Mesodermal cell (in vitro differentiated cells): Measurements from ENCODE around the gene ZBTB49.
A peak's percentile ranks its signal among the peaks of the same experiment; 100 is the strongest.

Experiments
- H3K27ac ChIP-seq: 2 replicates; pipeline ENCODE4 v1.7.0; 2013; ENCODE audit warnings: mild to moderate bottlenecking, low read depth, low read length, moderate library complexity; ENCODE audit not compliant: severe bottlenecking
- H3K36me3 ChIP-seq: 2 replicates; pipeline ENCODE4 v1.7.1; 2013; ENCODE audit warnings: mild to moderate bottlenecking, low read length, moderate library complexity; ENCODE audit not compliant: control insufficient read depth, insufficient read depth
- H3K4me1 ChIP-seq: one replicate; pipeline ENCODE4 v1.7.1; 2013; ENCODE audit warnings: mild to moderate bottlenecking, low read length; ENCODE audit not compliant: insufficient read depth, control insufficient read depth, poor library complexity, severe bottlenecking
- H3K4me3 ChIP-seq: 2 replicates; pipeline ENCODE4 v1.7.0; 2013; ENCODE audit warnings: low read length, control low read depth, mild to moderate bottlenecking; ENCODE audit not compliant: insufficient read depth, poor library complexity, severe bottlenecking; ENCODE audit errors: extremely low read depth
- H3K9me3 ChIP-seq: 2 replicates; pipeline ENCODE4 v1.7.1; 2013; ENCODE audit warnings: mild to moderate bottlenecking, low read length, moderate library complexity; ENCODE audit not compliant: control insufficient read depth
- WGBS, 2 experiments: methylation state at CpG; one replicate each; pipeline ENCODE4 v1.1.5; 2013; ENCODE audit warnings: missing lambda C conversion rate in 2 of 2; ENCODE audit not compliant: insufficient coverage in 2 of 2; 5-methylcytosine and 5-hydroxymethylcytosine counted together

Gene ZBTB49

DNA sequence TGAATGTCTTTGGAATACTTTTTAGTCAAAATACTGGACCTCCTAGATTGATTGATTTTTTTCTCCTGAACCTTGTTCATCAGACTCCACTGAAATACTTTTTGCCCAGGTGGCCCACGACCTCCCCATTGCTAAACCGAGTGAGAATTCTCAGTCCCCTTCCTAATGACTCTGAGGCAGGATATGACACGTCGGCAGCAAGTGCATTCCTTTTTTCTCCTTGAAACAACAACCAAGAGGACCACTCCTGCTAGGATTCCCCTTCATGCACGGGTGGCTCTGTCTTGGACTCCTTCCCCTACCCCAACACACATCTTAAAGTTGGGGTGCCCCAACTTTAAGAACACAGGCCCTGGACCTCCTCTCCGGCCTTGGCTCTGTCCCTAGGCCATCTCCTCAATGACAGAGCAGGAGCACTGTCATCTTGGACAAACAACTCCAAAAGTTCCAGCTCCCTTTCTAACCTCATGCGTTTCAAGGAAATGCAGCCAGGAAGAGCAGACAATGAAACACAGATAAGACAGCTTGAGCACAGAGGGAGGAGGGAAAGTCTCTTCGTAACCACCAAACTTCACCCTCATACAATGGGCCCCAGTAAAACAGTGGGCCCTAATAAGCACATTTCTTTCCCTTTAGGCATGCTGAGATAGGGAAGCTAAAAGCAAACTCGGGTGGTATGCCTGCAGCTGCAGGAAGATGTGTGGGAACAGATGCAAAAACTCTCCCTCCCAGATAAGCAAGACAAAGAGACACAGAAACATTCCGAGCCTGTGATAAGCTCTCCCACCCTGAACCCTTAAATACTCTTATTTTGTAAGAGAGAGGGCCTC is 33.9 kb downstream of the ZBTB49 start:
- peaks cover 27% of the 10 kb centered on the region for H3K36me3 ChIP-seq
- no peak overlapping the region for H3K4me3 ChIP-seq
- H3K27ac ChIP-seq, result peak overlapping the region; percentile 97
- H3K4me1 ChIP-seq, result peaks cover 20% of the 10 kb centered on the region
- WGBS, 2 experiments, result 60 to 70% methylated on average over 6 to 8 of the region's 10 CpGs
- no peaks in the 10 kb centered on the region for H3K9me3 ChIP-seq

DNA sequence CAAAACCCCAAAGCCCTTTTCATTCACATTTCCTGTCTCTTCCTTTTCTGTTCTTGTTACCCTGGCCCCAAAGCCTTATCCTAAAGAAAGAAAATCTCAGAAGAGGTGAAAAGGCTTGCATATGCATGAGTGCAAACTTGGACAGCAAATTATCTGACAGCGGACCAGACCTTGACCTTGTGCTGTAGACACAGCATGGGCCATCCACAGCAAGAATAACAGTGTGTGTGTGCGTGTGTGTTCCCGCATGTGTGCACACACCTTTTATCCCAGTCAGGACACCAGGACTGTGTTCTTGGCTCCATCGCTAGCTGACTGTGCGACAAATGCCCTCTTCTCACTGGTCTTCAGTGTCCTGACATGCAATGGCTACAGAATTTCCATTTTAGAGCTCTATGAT is 35.3 kb downstream of the ZBTB49 start:
- H3K27ac ChIP-seq, result peak overlapping the region; percentile 97
- H3K9me3 ChIP-seq, result no peaks in the 10 kb centered on the region
- no peak overlapping the region for H3K4me3 ChIP-seq
- peaks cover 20% of the 10 kb centered on the region for H3K4me1 ChIP-seq
- WGBS, 2 experiments, result 89 to 94% methylated on average over 5 of the region's 5 CpGs
- H3K36me3 ChIP-seq, result peaks cover 23% of the 10 kb centered on the region

- Histone ChIP-seq H3K27ac (no peak overlapping the region), H3K36me3 (peaks cover 15% of the 10 kb centered on the region), H3K9me3 (no peaks in the 10 kb centered on the region), H3K4me3 (no peak overlapping the region), H3K4me1 (peaks cover 20% of the 10 kb centered on the region)
- WGBS, 2 experiments, result 93 to 100% methylated on average over 2 to 4 of the region's 4 CpGs
Observed at GRCh38 chr4:4326166-4326565, 36.1 kb downstream of the ZBTB49 start.

- peaks cover 20% of the 10 kb centered on the region for H3K4me1 ChIP-seq
- no peak overlapping the region for H3K27ac ChIP-seq
- peaks cover 2% of the 10 kb centered on the region for H3K36me3 ChIP-seq
- WGBS, 2 experiments, result 25 to 45% methylated on average over 14 to 16 of the region's 22 CpGs
- no peaks in the 10 kb centered on the region for H3K9me3 ChIP-seq
- no peak overlapping the region for H3K4me3 ChIP-seq
Observed at GRCh38 chr4:4327652-4328121, 37.6 kb downstream of the ZBTB49 start.

GRCh38 chr4:4328206-4328605 is 38.2 kb downstream of the ZBTB49 start:
- Histone ChIP-seq H3K9me3 (no peaks in the 10 kb centered on the region), H3K36me3 (no peaks in the 10 kb centered on the region), H3K4me3 (no peak overlapping the region), H3K4me1 (peaks cover 20% of the 10 kb centered on the region), H3K27ac (no peak overlapping the region)
- WGBS, 2 experiments, result 100% methylated on average over 1 of the region's 1 CpG; no CpG with 5 or more reads in 1 of the 2 experiments

- 80 to 86% methylated on average over 1 of the region's 4 CpGs for WGBS, 2 experiments
- no peaks in the 10 kb centered on the region for H3K9me3 ChIP-seq
- no peaks in the 10 kb centered on the region for H3K36me3 ChIP-seq
- H3K4me3 ChIP-seq, result no peak overlapping the region
- no peak overlapping the region for H3K27ac ChIP-seq
- peaks cover 14% of the 10 kb centered on the region for H3K4me1 ChIP-seq
Observed at GRCh38 chr4:4328840-4329239, 38.8 kb downstream of the ZBTB49 start.

DNA sequence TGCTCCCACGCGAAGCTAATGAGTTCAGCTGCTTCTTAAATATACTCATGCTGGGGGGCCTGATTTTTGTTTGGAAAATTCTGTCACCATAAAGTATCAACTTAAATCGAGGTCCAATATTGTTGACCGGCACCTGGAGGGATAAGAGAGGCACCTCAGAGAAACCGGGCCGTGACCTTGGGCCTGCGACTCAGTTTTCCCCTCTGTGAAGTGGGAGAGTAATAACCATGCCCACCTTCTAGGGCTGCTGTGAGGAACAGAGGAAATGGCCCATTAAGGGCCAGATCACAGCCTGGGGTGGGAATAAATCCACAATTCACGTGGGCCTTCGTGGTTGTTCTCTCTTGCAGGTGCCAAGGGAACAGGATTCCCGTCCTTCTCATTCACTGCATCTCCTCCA is 39.4 kb downstream of the ZBTB49 start:
- H3K9me3 ChIP-seq, result no peaks in the 10 kb centered on the region

DNA sequence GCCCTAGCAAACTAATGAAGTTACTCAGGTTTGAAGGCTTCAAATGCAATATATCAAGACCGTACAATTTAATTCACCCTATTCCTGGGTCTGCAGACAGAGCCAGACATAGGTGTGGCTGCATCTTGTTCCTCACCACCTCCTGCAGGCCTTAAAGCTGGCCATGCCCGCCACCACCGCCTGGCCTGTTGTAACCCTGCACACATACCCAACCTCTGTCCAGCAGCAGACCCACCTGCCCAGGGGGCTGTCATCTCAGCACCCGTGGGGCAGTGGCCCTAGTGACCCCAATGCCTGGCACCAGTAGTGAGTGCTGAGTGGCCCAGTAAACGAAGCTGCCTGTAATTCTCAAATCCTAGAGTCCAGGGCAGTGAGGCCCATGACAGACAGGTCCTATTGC is 40.7 kb downstream of the ZBTB49 start:
- no peaks in the 10 kb centered on the region for H3K9me3 ChIP-seq
- WGBS, 2 experiments, result 87 to 94% methylated on average over 3 to 4 of the region's 5 CpGs
- no peaks in the 10 kb centered on the region for H3K36me3 ChIP-seq
- peaks cover 4% of the 10 kb centered on the region for H3K4me1 ChIP-seq
- H3K27ac ChIP-seq, result no peak overlapping the region
- no peak overlapping the region for H3K4me3 ChIP-seq

More for the DNA sequence above, 39.4 kb downstream of the ZBTB49 start:
- Histone ChIP-seq H3K36me3 (no peaks in the 10 kb centered on the region), H3K4me1 (peaks cover 8% of the 10 kb centered on the region), H3K27ac (no peak overlapping the region), H3K4me3 (no peak overlapping the region)
- WGBS, 2 experiments, result 98 to 100% methylated on average over 6 of the region's 10 CpGs

GRCh38 chr4:4332529-4332928 is 42.5 kb downstream of the ZBTB49 start:
- Histone ChIP-seq H3K4me3 (no peak overlapping the region), H3K9me3 (no peaks in the 10 kb centered on the region), H3K36me3 (no peaks in the 10 kb centered on the region), H3K27ac (no peak overlapping the region), H3K4me1 (peaks cover 3% of the 10 kb centered on the region)
- 90 to 100% methylated on average over 2 to 3 of the region's 3 CpGs for WGBS, 2 experiments

DNA sequence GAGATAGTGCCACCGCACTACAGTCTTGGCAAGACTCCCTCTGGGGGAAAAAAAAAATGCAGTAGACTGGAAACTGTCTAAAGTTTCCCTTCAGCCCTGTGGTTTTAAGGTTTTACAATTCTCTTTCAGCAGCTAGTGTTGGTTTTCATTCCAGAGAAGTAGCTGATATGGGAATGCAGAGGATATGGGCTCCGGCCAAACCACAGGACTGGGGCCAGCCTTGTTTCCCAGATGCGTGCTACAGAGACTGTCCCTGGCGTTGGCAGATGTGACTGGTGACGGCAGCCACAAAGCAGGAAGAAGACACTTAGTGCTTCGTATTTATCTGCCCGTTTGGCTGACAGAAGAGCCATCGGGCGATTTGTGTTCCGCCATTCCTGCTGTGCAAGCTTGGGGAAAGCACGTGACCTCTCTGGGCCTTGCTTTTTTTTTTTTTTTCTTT is 43.2 kb downstream of the ZBTB49 start:
- no peak overlapping the region for H3K27ac ChIP-seq
- H3K4me3 ChIP-seq, result no peak overlapping the region
- H3K4me1 ChIP-seq, result no peaks in the 10 kb centered on the region
- no peaks in the 10 kb centered on the region for H3K36me3 ChIP-seq
- H3K9me3 ChIP-seq, result no peaks in the 10 kb centered on the region
- 78 to 82% methylated on average over 11 of the region's 11 CpGs for WGBS, 2 experiments
